Measurements from ENCODE around the gene LIG1.
A peak's percentile ranks its signal among the peaks of the same experiment; 100 is the strongest.

Gene LIG1

GRCh38 chr19:48169939-48170803 is at the start of gene LIG1, which contains the start of gene ZSWIM9:
Gene LIG1, minus strand, starts transcription at chr19:48170344. Its CDS starts 4,778 bp downstream, at chr19:48165566.
Gene ZSWIM9, plus strand, starts transcription at chr19:48170680. Its CDS starts 1,123 bp downstream, at chr19:48171803.
- peak; percentile 83 to 85 for DNase-seq (ENCODE audit: low read depth in 1 of 2, low spot score in 1 of 2)

GRCh38 chr19:48218997-48219396 is 48.9 kb upstream of the LIG1 start:
- DNase-seq (ENCODE audit: low read depth in 1 of 2, low spot score in 1 of 2): no peak

GRCh38 chr19:48216933-48217332 is 46.8 kb upstream of the LIG1 start:
- no peak for DNase-seq (ENCODE audit: low read depth in 1 of 2, low spot score in 1 of 2)

GRCh38 chr19:48213959-48214358 is 43.8 kb upstream of the LIG1 start:
- no peak for DNase-seq (ENCODE audit: low read depth in 1 of 2, low spot score in 1 of 2)

GRCh38 chr19:48210005-48210404 is 39.9 kb upstream of the LIG1 start:
- DNase-seq (ENCODE audit: low read depth in 1 of 2, low spot score in 1 of 2): no peak

GRCh38 chr19:48206397-48207093 is 36.4 kb upstream of the LIG1 start:
- DNase-seq (ENCODE audit: low read depth in 1 of 2, low spot score in 1 of 2): no peak

GRCh38 chr19:48203794-48204628 is 33.9 kb upstream of the LIG1 start:
- DNase-seq (ENCODE audit: low read depth in 1 of 2, low spot score in 1 of 2): peak; percentile 79 to 82

GRCh38 chr19:48203222-48203793 is 33.2 kb upstream of the LIG1 start:
- DNase-seq (ENCODE audit: low read depth in 1 of 2, low spot score in 1 of 2): no peak

GRCh38 chr19:48196933-48197665 is 27.0 kb upstream of the LIG1 start:
- no peak for DNase-seq (ENCODE audit: low read depth in 1 of 2, low spot score in 1 of 2)

- no peak for DNase-seq (ENCODE audit: low read depth in 1 of 2, low spot score in 1 of 2)
These were observed 26.2 kb upstream of the LIG1 start for GRCh38 chr19:48196321-48196763.

- no peak for DNase-seq (ENCODE audit: low read depth in 1 of 2, low spot score in 1 of 2)
These were observed 25.0 kb upstream of the LIG1 start for GRCh38 chr19:48194844-48195830.

GRCh38 chr19:48194041-48194843 is 24.1 kb upstream of the LIG1 start:
- DNase-seq (ENCODE audit: low read depth in 1 of 2, low spot score in 1 of 2): no peak

GRCh38 chr19:48192750-48193149 is 22.6 kb upstream of the LIG1 start:
- DNase-seq (ENCODE audit: low read depth in 1 of 2, low spot score in 1 of 2): no peak

- no peak for DNase-seq (ENCODE audit: low read depth in 1 of 2, low spot score in 1 of 2)
These were observed 20.7 kb upstream of the LIG1 start for GRCh38 chr19:48190885-48191284.

GRCh38 chr19:48190288-48190884 is 20.2 kb upstream of the LIG1 start:
- DNase-seq (ENCODE audit: low read depth in 1 of 2, low spot score in 1 of 2): peak in 1 of 2 donors; percentile 28

GRCh38 chr19:48186541-48186991 is 16.4 kb upstream of the LIG1 start:
- DNase-seq (ENCODE audit: low read depth in 1 of 2, low spot score in 1 of 2): no peak

- DNase-seq (ENCODE audit: low read depth in 1 of 2, low spot score in 1 of 2): no peak
These were observed 15.9 kb upstream of the LIG1 start for GRCh38 chr19:48186015-48186414.

GRCh38 chr19:48183356-48183755 is 13.2 kb upstream of the LIG1 start:
- DNase-seq (ENCODE audit: low read depth in 1 of 2, low spot score in 1 of 2): no peak

All from stimulated activated CD4-positive, alpha-beta T cell treated with anti-CD3 and anti-CD28 coated beads, Interleukin-15, amount 100 ng/mL, for 1 hour (primary cell).